SK-N-SH treated with all-trans-retinoic acid at 6 μM for 48 hours (cell line): ENCODE results near the gene SCARF2.

Experiments used
- ATAC-seq: fragments of 200-7000 bp; cut with Tn5 transposase; 3 replicates; pipeline ENCODE4 v1.9.1; 2020; ENCODE audit warnings: mild to moderate bottlenecking, moderate library complexity
- ARNTL ChIP-seq: fragments of 450-650 bp; formaldehyde crosslinking; IDR thresholded peaks from 2 replicates; pipeline ENCODE4 v1.5.0; 2020; ENCODE audit warnings: low read depth, mild to moderate bottlenecking, moderate library complexity, borderline replicate concordance
- CREB5 ChIP-seq: fragments of 250-450 bp; sonication (Bioruptor Pico); IDR thresholded peaks from 2 replicates; pipeline ENCODE4 v1.5.1; 2020; ENCODE audit warnings: low read depth, mild to moderate bottlenecking, moderate library complexity
- CSDC2 ChIP-seq: fragments of 250-450 bp; sonication (Bioruptor Pico); IDR thresholded peaks from 2 replicates; pipeline ENCODE4 v1.5.0; 2020; ENCODE audit warnings: mild to moderate bottlenecking, moderate library complexity
- CSRNP3 ChIP-seq: fragments of 250-450 bp; sonication (Bioruptor Pico); IDR thresholded peaks from 2 replicates; pipeline ENCODE4 v1.5.1; 2021; ENCODE audit warnings: mild to moderate bottlenecking, moderate library complexity
- ESRRG ChIP-seq: fragments of 250-450 bp; sonication (Bioruptor Pico); IDR thresholded peaks from 2 replicates; pipeline ENCODE4 v1.6.1; 2021; ENCODE audit warnings: mild to moderate bottlenecking
- GLIS3 ChIP-seq: fragments of 250-450 bp; sonication (Bioruptor Pico); IDR thresholded peaks from 2 replicates; pipeline ENCODE4 v1.5.0; 2020; ENCODE audit warnings: mild to moderate bottlenecking, moderate library complexity
- PATZ1 ChIP-seq: fragments of 250-450 bp; sonication (Bioruptor Pico); IDR thresholded peaks from 2 replicates; pipeline ENCODE4 v1.8.0; 2020; ENCODE audit warnings: mild to moderate bottlenecking, moderate library complexity, borderline replicate concordance
- POU6F1 ChIP-seq: fragments of 250-450 bp; sonication (Bioruptor Pico); IDR thresholded peaks from 2 replicates; pipeline ENCODE4 v1.8.0; 2021; ENCODE audit warnings: low read depth, mild to moderate bottlenecking, moderate library complexity, borderline replicate concordance
- PPARA ChIP-seq: fragments of 250-450 bp; sonication (Bioruptor Pico); IDR thresholded peaks from 2 replicates; pipeline ENCODE4 v1.5.0; 2020; ENCODE audit warnings: mild to moderate bottlenecking, borderline replicate concordance
- RARB ChIP-seq: fragments of 250-450 bp; sonication (Bioruptor Pico); IDR thresholded peaks from 2 replicates; pipeline ENCODE4 v1.8.0; 2021; ENCODE audit warnings: mild to moderate bottlenecking, moderate library complexity
- SNAI2 ChIP-seq: fragments of 250-450 bp; sonication (Bioruptor Pico); IDR thresholded peaks from 2 replicates; pipeline ENCODE4 v1.5.0; 2020; ENCODE audit warnings: mild to moderate bottlenecking, moderate library complexity
- TCF4 ChIP-seq: fragments of 250-450 bp; sonication (Bioruptor Pico); IDR thresholded peaks from 2 replicates; pipeline ENCODE4 v1.8.0; 2021; ENCODE audit warnings: mild to moderate bottlenecking, moderate library complexity, borderline replicate concordance
- TOX ChIP-seq: fragments of 250-450 bp; sonication (Bioruptor Pico); IDR thresholded peaks from 2 replicates; pipeline ENCODE4 v1.8.0; 2021; ENCODE audit warnings: mild to moderate bottlenecking, moderate library complexity, borderline replicate concordance
- TSHZ2 ChIP-seq: fragments of 250-450 bp; sonication (Bioruptor Pico); IDR thresholded peaks from 2 replicates; pipeline ENCODE4 v1.5.0; 2020; ENCODE audit warnings: mild to moderate bottlenecking, moderate library complexity
- ZFP3 ChIP-seq: fragments of 250-450 bp; sonication (Bioruptor Pico); IDR thresholded peaks from 2 replicates; pipeline ENCODE4 v1.5.0; 2020; ENCODE audit warnings: mild to moderate bottlenecking, moderate library complexity
- ZFP30 ChIP-seq: fragments of 450-650 bp; formaldehyde crosslinking; IDR thresholded peaks from 2 replicates; pipeline ENCODE4 v1.5.0; 2022; ENCODE audit warnings: mild to moderate bottlenecking, moderate library complexity
- ZNF565 ChIP-seq: fragments of 450-650 bp; formaldehyde crosslinking; conservative IDR thresholded peaks from 2 replicates; pipeline ENCODE4 v1.5.0; 2020; ENCODE audit warnings: low read depth, mild to moderate bottlenecking, moderate library complexity
- ZNF8 ChIP-seq: fragments of 450-650 bp; formaldehyde crosslinking; IDR thresholded peaks from 2 replicates; pipeline ENCODE4 v1.5.0; 2020; ENCODE audit warnings: mild to moderate bottlenecking, moderate library complexity

SCARF2 gene

GRCh38 chr22:20388200-20388599, 49.4 kb downstream of the SCARF2 start:
- TF ChIP-seq GLIS3 (CRISPR knock-in tag): no peak
- no peak for TF ChIP-seq CSRNP3 (CRISPR knock-in tag)
- no peak for TF ChIP-seq RARB (CRISPR knock-in tag)
- TF ChIP-seq TSHZ2 (CRISPR knock-in tag): no peak
- TF ChIP-seq CREB5 (CRISPR knock-in tag): no peak
- no peak for TF ChIP-seq CSDC2 (CRISPR knock-in tag)
- no peak for TF ChIP-seq SNAI2 (CRISPR knock-in tag)
- TF ChIP-seq ESRRG (CRISPR knock-in tag): no peak
- no peak for TF ChIP-seq ZNF565 (CRISPR knock-in tag)
- TF ChIP-seq ZNF8 (CRISPR knock-in tag): no peak
- TF ChIP-seq PATZ1 (CRISPR knock-in tag): no peak
- TF ChIP-seq TOX: no peak
- no peak for TF ChIP-seq PPARA (CRISPR knock-in tag)
- no peak for TF ChIP-seq TCF4
- TF ChIP-seq ARNTL (CRISPR knock-in tag): no peak
- TF ChIP-seq POU6F1 (CRISPR knock-in tag): no peak
- no peak for TF ChIP-seq ZFP30 (CRISPR knock-in tag)
- TF ChIP-seq, all 23 proteins: peak for 0
- no peak for ATAC-seq

- TF ChIP-seq ESRRG (CRISPR knock-in tag): no peak
- TF ChIP-seq PATZ1 (CRISPR knock-in tag): no peak
- TF ChIP-seq SNAI2 (CRISPR knock-in tag): no peak
- no peak for TF ChIP-seq POU6F1 (CRISPR knock-in tag)
- TF ChIP-seq ZNF8 (CRISPR knock-in tag): no peak
- TF ChIP-seq ZFP3 (CRISPR knock-in tag): no peak
- TF ChIP-seq CSRNP3 (CRISPR knock-in tag): no peak
- TF ChIP-seq ARNTL (CRISPR knock-in tag): no peak
- TF ChIP-seq GLIS3 (CRISPR knock-in tag): no peak
- TF ChIP-seq ZNF565 (CRISPR knock-in tag): no peak
- no peak for ATAC-seq
These were observed 50.7 kb downstream of the SCARF2 start for GRCh38 chr22:20386972-20387371.
